ENCODE data around the gene PRUNE1. TPM values are rescaled to one million over a fixed set of nuclear protein-coding genes. Genes with fewer than 3 reads are reported as not detected.

Gene PRUNE1
- total and polyA plus RNA-seq, 4 donors = 6.1 to 10.6 (median 9.4) TPM

- H3K27me3 ChIP-seq (ENCODE audit: control insufficient read depth in 4 of 4, insufficient read depth in 4 of 4, low read length in 3 of 4) = no peaks in the 10 kb centered on the region
- H3K27ac ChIP-seq (ENCODE audit: low read depth in 1 of 2, low read length in 2 of 2) = no peak overlapping the region
- WGBS = 36% methylated on average over 9 of the region's 9 CpGs
- H3K9me3 ChIP-seq (ENCODE audit: control insufficient read depth in 4 of 4, low read length in 3 of 4) = no peaks in the 10 kb centered on the region
- H3K36me3 ChIP-seq (ENCODE audit: control insufficient read depth in 4 of 4, insufficient read depth in 3 of 4, low read depth in 1 of 4, low read length in 3 of 4) = peaks cover 6 to 37% (median 33%) of the 10 kb centered on the region in 4 donors
- no peak overlapping the region for H3K4me3 ChIP-seq (ENCODE audit: low read depth in 1 of 3, low read length in 3 of 3)
- H3K4me1 ChIP-seq (ENCODE audit: control insufficient read depth in 4 of 4, insufficient read depth in 4 of 4, low read length in 3 of 4) = peaks cover 0 to 4% (median 0%) of the 10 kb centered on the region in 4 donors
- peak in 1 of 2 donors; percentile 8 for TF ChIP-seq RXRA (IDR thresholded peaks at IDR 0.05)
- no peak for TF ChIP-seq FOXA2 (IDR thresholded peaks at IDR 0.05)
- no peak for TF ChIP-seq REST (IDR thresholded peaks at IDR 0.05)
- TF ChIP-seq FOXA1 (IDR thresholded peaks at IDR 0.05) = no peak
- peak; percentile 77 to 79 for TF ChIP-seq RAD21 (IDR thresholded peaks at IDR 0.05)
- peak; percentile 75 for TF ChIP-seq CTCF (IDR thresholded peaks at IDR 0.05; ENCODE audit: low read depth, low read length, missing input control)
- no peak for TF ChIP-seq ZBTB33 (IDR thresholded peaks at IDR 0.05)
- no peak for TF ChIP-seq TAF1 (conservative IDR thresholded peaks at IDR 0.05)
- no peak for TF ChIP-seq YY1 (IDR thresholded peaks at IDR 0.05)
- no peak for TF ChIP-seq NR2F2 (IDR thresholded peaks at IDR 0.05)
- no peak for TF ChIP-seq HNF4A (conservative IDR thresholded peaks at IDR 0.05)
- TF ChIP-seq JUND (IDR thresholded peaks at IDR 0.05) = no peak
- TF ChIP-seq EGR1 (IDR thresholded peaks at IDR 0.05; ENCODE audit: low read depth in 2 of 2) = no peak
- TF ChIP-seq HNF4G (IDR thresholded peaks at IDR 0.05) = no peak
- TF ChIP-seq GABPA (IDR thresholded peaks at IDR 0.05 in 1 of 2, conservative IDR thresholded peaks at IDR 0.05 in 1 of 2) = no peak
- TF ChIP-seq ATF3 (IDR thresholded peaks at IDR 0.05) = no peak
- TF ChIP-seq SP1 (IDR thresholded peaks at IDR 0.05) = no peak
- no peak for TF ChIP-seq MAX (IDR thresholded peaks at IDR 0.05)
- peak overlapping the region in 1 of 2 donors; percentile 14 for H3K9ac ChIP-seq (ENCODE audit: low read depth in 1 of 2, low read length in 2 of 2)
- DNase-seq (ENCODE audit: low spot score) = no peak
Observed at GRCh38 chr1:150995896-150996295, 12.4 kb upstream of the PRUNE1 start.

Measured in liver (tissue), 9 donors.